Activated gamma-delta T cell treated with anti-CD3 and anti-CD28 coated beads, Interleukin-2, amount 50 U/mL, for 16 hours (primary cell): ENCODE results near the gene TPCN1.

Source experiments
- DNase-seq: peaks from one replicate; pipeline ENCODE4 v3.0.0-alpha.2; 2020; ENCODE audit warnings: low read depth

TPCN1 gene

DNA sequence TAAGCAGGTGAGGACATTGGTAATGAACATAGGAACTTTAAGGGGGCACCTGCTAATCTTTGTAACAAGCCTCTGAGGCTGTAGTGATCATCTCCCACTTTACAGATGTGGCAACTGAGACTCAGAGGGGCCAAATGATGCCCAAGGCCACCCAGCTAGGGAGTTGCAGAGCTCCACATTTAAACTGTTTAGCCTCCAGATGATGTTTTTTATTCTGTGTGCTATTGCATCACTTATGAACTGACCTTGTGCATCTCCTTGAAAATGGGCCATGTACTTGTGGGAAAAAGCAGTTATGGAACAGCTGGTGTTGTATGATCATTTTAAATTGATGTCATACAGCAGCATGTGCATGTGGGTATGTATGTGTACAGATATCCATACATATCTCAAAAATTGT, 41.4 kb downstream of the TPCN1 start:
- no peak for DNase-seq

DNA sequence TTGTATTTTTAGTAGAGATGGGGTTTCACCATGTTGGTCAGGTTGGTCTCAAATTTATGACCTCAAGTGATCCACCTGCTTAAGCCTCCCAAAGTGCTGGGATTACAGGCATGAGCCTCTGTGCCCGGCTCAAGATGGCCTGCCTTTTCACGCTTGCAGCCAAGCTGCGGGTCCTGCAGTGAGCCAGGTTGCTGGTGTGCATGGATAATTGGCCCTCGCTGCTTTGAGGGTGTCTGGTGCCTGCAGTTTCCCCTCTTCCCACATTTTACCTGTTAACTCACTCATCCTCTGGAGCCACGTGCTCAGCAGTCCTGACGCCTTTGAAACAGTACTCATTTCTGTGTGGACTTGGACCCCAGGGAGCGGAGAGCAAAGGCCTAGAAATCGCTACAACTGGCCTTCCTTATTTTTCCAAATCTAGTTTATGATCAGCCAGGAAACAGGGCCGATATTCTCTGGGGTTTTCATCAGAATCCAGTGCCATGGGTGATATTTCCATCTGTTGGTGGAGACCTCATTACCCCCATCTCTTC, 42.2 kb downstream of the TPCN1 start:
- no peak for DNase-seq

- no peak for DNase-seq
Observed at GRCh38 chr12:113266106-113266895, 45.0 kb downstream of the TPCN1 start.

GRCh38 chr12:113267621-113268020, 46.4 kb downstream of the TPCN1 start:
- DNase-seq: no peak

GRCh38 chr12:113268136-113268535, 46.9 kb downstream of the TPCN1 start:
- DNase-seq: no peak

GRCh38 chr12:113268621-113269020, 47.4 kb downstream of the TPCN1 start:
- no peak for DNase-seq

- DNase-seq: no peak
Observed at GRCh38 chr12:113269257-113269943, 48.1 kb downstream of the TPCN1 start.

GRCh38 chr12:113270709-113271009, 49.4 kb downstream of the TPCN1 start:
- no peak for DNase-seq

DNA sequence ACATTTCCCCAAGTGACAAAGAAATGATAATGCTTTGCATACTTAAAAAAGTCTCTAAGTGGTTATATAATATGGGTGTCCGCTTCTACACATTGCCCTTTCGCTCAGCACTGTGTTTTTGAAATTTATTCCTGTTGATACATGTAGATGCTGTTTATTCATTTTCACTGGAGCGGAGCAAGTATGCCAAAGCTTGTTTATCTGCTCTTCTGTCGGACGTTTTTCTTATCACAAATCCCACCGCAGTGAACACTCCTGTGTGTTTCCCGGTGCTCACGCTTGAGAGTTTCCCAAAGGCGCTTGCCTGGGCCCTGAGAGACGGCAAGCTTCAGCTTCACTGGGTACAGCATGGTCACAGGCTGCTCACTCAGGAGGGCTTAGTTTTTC, 50.2 kb downstream of the TPCN1 start:
- DNase-seq: no peak

- DNase-seq: no peak
Observed at GRCh38 chr12:113271853-113272561, 50.7 kb downstream of the TPCN1 start.

DNA sequence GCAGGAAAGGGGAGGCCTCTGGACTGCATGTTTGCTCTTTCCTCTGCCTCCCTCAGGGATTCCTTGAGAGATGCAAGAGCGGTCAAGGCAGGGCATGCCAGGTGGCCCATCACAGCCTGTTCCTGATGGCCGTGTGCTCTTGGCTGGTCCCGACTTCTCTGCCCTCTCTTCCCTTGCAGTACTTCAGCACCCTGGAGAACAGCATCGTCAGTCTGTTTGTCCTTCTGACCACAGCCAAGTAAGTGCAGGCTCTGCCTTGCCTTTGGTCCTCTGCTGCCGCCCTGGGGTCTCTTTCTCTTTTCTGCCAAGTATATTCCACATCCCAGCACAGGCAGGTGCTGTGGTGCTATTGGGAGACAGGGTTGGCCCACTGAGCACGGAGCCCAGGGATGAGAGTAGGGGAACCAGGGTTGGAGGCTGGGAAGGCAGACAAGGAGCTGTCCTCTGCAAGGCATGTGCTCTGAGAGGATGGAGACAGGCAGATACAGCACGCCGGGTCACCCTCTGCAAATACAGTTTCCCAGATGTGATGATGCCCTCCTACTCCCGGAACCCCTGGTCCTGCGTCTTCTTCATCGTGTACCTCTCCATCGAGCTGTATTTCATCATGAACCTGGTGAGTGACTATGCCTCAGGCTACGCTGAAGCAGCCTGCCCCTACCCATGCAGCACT, 51.9 kb downstream of the TPCN1 start:
- no peak for DNase-seq

DNA sequence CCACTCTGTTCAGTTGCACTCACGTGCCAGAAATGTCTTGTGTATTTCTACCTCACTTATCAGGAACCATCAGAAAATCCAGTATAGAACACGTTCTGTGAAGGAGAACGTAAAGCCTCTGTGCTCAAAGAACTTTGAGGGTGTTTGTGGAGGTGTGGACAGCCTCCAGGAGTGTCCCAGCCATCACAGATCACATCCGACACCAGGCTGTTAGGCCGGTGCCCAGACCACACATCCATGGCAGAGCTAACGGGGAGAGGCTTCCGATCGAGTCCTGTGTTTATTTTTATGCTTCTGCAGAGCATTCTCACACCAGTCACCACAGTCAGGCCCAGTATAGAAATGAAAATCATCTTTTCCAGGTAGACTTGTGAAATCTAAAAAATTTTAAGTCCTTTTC, 53.6 kb downstream of the TPCN1 start:
- no peak for DNase-seq

DNA sequence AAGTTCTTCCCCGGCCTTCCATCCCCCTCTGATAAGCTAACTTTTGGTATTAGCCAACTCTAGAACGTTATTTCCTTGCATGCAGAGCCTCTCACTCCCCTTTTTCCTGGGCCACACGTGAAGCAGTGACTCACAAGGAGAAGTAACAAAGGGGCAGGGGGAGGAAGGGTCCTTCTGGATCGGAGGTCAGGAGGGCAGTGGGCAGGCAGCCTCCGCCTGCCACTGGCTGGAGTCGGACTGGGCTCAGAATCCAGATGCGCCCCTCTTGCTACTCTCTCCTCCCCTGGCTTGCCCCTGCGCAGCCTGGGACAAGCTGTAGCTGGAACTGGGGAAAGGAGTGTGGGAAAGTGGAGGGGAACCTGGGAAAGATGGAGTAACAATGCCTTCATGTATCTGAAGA, 55.0 kb downstream of the TPCN1 start:
- DNase-seq: no peak

DNA sequence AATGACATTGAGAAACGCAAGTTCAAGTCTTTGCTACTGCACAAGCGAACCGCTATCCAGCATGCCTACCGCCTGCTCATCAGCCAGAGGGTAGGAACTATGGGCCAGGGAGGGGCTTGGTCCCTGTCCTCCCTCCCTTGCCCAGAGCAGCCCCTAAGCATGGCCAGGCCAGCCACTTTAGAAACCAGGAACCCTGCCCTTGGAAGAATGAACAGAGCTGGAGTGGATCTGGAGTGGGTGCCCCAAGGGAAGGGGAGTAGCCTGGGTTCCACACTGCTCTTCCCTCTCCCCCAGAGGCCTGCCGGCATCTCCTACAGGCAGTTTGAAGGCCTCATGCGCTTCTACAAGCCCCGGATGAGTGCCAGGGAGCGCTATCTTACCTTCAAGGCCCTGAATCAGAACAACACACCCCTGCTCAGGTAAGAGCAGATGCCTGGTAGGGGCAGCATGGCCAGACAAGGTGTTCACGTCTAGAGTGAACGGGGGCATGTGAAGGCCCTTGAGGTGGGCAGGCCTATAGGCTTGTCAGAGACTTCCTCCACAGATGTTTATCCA, 55.8 kb downstream of the TPCN1 start:
- DNase-seq: no peak

- DNase-seq: no peak
Observed at GRCh38 chr12:113277511-113277910, 56.2 kb downstream of the TPCN1 start.

DNA sequence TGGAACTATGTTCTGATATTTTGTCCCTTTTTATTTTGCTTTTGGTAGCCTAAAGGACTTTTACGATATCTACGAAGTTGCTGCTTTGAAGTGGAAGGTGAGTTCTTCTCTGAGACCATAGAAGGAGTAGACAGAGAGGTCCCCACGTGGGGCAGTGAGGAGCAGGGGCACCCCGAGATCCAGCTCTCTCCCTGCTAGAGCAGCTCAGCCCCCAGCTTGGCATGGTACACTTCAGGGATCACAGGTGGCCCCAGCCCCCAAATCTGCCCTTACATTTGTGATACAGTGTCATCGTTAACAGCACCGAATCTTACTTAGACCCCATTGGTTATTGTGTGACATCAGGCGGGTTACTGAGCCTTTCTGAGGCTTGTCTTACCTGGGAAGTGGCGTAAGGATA, 56.9 kb downstream of the TPCN1 start:
- no peak for DNase-seq

GRCh38 chr12:113278633-113279032, 57.4 kb downstream of the TPCN1 start:
- DNase-seq: no peak

- no peak for DNase-seq
Observed at GRCh38 chr12:113284751-113285150, 63.5 kb downstream of the TPCN1 start.

DNA sequence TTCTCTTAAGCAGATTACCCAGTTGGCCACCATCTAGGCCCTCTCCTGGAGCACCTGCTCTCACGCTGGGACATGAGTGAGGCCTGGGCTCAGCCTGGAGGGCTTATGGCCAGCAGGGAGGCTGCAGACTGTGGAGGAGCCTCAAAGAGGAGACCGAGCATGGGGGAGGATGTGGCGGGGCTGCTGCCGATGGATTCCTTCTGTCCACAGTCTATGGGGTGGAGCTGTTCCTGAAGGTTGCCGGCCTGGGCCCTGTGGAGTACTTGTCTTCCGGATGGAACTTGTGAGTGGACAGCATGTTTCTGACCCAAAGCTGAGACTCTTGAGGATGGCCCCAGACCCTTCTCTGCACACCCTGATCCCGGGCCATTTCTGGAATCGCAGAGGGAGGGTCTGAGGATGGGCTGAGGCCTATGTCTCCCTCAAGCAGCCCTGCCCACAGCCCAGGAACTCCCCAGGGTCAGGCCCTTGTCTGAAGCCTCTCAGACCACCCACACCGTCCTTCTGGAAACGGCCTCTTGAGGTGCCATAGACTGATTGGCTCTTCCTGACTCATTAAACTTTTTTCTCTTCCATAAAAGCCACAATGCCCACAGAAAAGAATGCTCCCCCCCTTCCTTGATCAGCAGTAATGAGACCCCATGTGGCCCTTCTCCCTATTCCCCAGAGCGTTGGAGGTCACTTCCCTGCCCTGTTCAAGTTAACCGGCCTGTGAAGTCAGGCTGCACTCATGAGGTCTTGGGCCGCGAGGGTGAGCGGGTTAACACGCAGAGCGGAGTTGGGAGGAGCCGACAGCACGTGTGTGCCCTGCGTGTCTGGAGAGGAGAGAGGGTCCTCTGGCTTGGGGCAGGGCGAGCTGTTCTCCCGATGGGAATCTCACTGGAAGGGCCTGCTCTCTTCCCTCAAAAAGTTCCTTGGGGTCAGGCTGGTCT, 64.7 kb downstream of the TPCN1 start:
- no peak for DNase-seq

GRCh38 chr12:113286712-113287111, 65.4 kb downstream of the TPCN1 start:
- no peak for DNase-seq
